HepG2 (cell line): Measurements from ENCODE around the gene CACNA1G. TPM values are rescaled to one million over a fixed set of nuclear protein-coding genes. Genes with fewer than 3 reads are reported as not detected.
A peak's percentile ranks its signal among the peaks of the same experiment; 100 is the strongest.

ENCODE experiments used
- CTCF ChIP-seq: sonication (generic); formaldehyde crosslinking; IDR thresholded peaks from 2 replicates; pipeline ENCODE4 v1.5.0; 2020; ENCODE audit warnings: mild to moderate bottlenecking, missing genetic modification reagents, moderate library complexity
- DMTF1 ChIP-seq: sonication (generic); formaldehyde crosslinking; IDR thresholded peaks from 2 replicates; pipeline ENCODE4 v1.4.0; 2020; ENCODE audit warnings: mild to moderate bottlenecking, missing genetic modification reagents
- DR1 ChIP-seq: sonication (generic); formaldehyde crosslinking; IDR thresholded peaks from 2 replicates; pipeline ENCODE4 v1.8.0; 2021; ENCODE audit warnings: mild to moderate bottlenecking, missing genetic modification reagents, inconsistent platforms
- E2F1 ChIP-seq: sonication (generic); formaldehyde crosslinking; IDR thresholded peaks from 2 replicates; pipeline ENCODE4 v1.5.0; 2020; ENCODE audit warnings: missing genetic modification reagents
- EZH2 ChIP-seq: conservative IDR thresholded peaks from 2 replicates; pipeline ENCODE4 v1.6.1; 2012; ENCODE audit warnings: mild to moderate bottlenecking, low read depth, low read length, moderate library complexity
- MAZ ChIP-seq, 2 experiments: sonication (generic) in 1 of 2; formaldehyde crosslinking in 1 of 2; IDR thresholded peaks; 2 replicates each; pipeline versions ENCODE4 v1.5.0 to v1.6.1; 2012 to 2020; ENCODE audit warnings: low read depth in 2 of 2, mild to moderate bottlenecking in 2 of 2, borderline replicate concordance in 1 of 2, improper control_type of control experiment in 1 of 2, low read length in 1 of 2, missing genetic modification reagents in 1 of 2, moderate library complexity in 1 of 2
- MXD3 ChIP-seq: IDR thresholded peaks from 2 replicates; pipeline ENCODE4 v1.6.1; 2016; ENCODE audit warnings: mild to moderate bottlenecking, missing biosample characterization, missing genetic modification reagents
- RXRA ChIP-seq: sonication (generic); formaldehyde crosslinking; IDR thresholded peaks from 2 replicates; pipeline ENCODE4 v1.5.1; 2020; ENCODE audit warnings: missing genetic modification reagents
- SMC3 ChIP-seq: IDR thresholded peaks from 2 replicates; pipeline ENCODE4 v1.6.1; 2011; ENCODE audit warnings: low read length, improper control_type of control experiment
- TERF1 ChIP-seq: sonication (generic); formaldehyde crosslinking; IDR thresholded peaks from 2 replicates; pipeline ENCODE4 v1.8.0; 2022; ENCODE audit warnings: mild to moderate bottlenecking, missing genetic modification reagents, moderate library complexity
- U2AF2 ChIP-seq: fragments of 200-400 bp; formaldehyde crosslinking; IDR thresholded peaks from 2 replicates; pipeline ENCODE4 v1.6.1; 2017; ENCODE audit warnings: low read depth, mild to moderate bottlenecking, low read length
- ZNF333 ChIP-seq: sonication (generic); formaldehyde crosslinking; IDR thresholded peaks from 2 replicates; pipeline ENCODE4 v1.4.0; 2020; ENCODE audit warnings: mild to moderate bottlenecking, missing genetic modification reagents, borderline replicate concordance
- ZNF768 ChIP-seq: sonication (generic); formaldehyde crosslinking; IDR thresholded peaks from 2 replicates; pipeline ENCODE4 v1.4.0; 2020; ENCODE audit warnings: missing genetic modification reagents
- polyA plus RNA-seq, 8 experiments: library from polyadenylated mRNA; depleted of rRNA in 3 of 8; stranded (reverse) in 7 of 8; unstranded in 1 of 8; fragments of >200 nt; fragmentation: Illumina TruSeq in 4 of 8; extraction: Trizol in 4 of 8; gene quantifications; 2 replicates each; pipeline versions ENCODE4 v1.2.1 to v1.2.3, GENCODE V29; 2011 to 2016; ENCODE audit warnings: low read depth in 4 of 8, missing spikeins in 1 of 8, mixed read lengths in 1 of 8; ENCODE audit not compliant: insufficient read depth in 1 of 8
- total RNA-seq, 5 experiments: library from RNA; depleted of rRNA; stranded (reverse); fragments of >200 nt; fragmentation: Illumina TruSeq; extraction: Trizol; gene quantifications; 2 replicates each; pipeline ENCODE4 v1.2.3, GENCODE V29; 2016; ENCODE audit warnings: low read depth in 1 of 5
- TF ChIP-seq, protein P1 (sequence below): sonication (generic); formaldehyde crosslinking; IDR thresholded peaks from 2 replicates; pipeline ENCODE4 v1.4.0; 2020; ENCODE audit warnings: mild to moderate bottlenecking, missing genetic modification reagents
- TF ChIP-seq, protein P2 (sequence below): sonication (generic); formaldehyde crosslinking; IDR thresholded peaks from 2 replicates; pipeline ENCODE4 v1.4.0; 2020; ENCODE audit warnings: low read depth, missing genetic modification reagents

The CACNA1G gene
- total and polyA plus RNA-seq, 2 of the 13 experiments (the other 11 are each of a cell fraction or from before 2014, with no cell fraction given) = 0.02 TPM; not detected in 1

GRCh38 chr17:50596191-50597037 is 35.9 kb downstream of the CACNA1G start (continued):
- peak; percentile 48; the same call in 1 of the 2 replicates for TF ChIP-seq MXD3 (CRISPR knock-in tag)
- TF ChIP-seq, protein P1, sequence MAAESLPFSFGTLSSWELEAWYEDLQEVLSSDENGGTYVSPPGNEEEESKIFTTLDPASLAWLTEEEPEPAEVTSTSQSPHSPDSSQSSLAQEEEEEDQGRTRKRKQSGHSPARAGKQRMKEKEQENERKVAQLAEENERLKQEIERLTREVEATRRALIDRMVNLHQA (CRISPR knock-in tag) = no peak
- no peak for TF ChIP-seq E2F1
- peak; percentile 67 for TF ChIP-seq CTCF (CRISPR knock-in tag)
- 0 out of 2 replicates have a peak, but pooled peaks have one; percentile 39 for TF ChIP-seq DR1 (CRISPR knock-in tag)
- TF ChIP-seq SMC3 = peak; percentile 25; the same call in 1 of the 2 replicates
- TF ChIP-seq RXRA (CRISPR knock-in tag) = 0 out of 2 replicates have a peak, but pooled peaks have one; percentile 20
- TF ChIP-seq TERF1 (CRISPR knock-in tag) = no peak
- TF ChIP-seq ZNF333 (CRISPR knock-in tag) = no peak
- TF ChIP-seq ZNF768 (CRISPR knock-in tag) = peak; percentile 30; the same call in 1 of the 2 replicates
- no peak for TF ChIP-seq DMTF1 (CRISPR knock-in tag)
- 0 out of 2 replicates have a peak, but pooled peaks have one; percentile 19 for TF ChIP-seq MAZ (IDR thresholded peaks at IDR 0.05; ENCODE audit: borderline replicate concordance, low read depth, low read length)
- TF ChIP-seq MAZ (CRISPR knock-in tag; IDR thresholded peaks at IDR 0.05; ENCODE audit: low read depth) = no peak
- TF ChIP-seq EZH2 = peak; percentile 93
- TF ChIP-seq U2AF2 = no peak
- TF ChIP-seq, protein P2, sequence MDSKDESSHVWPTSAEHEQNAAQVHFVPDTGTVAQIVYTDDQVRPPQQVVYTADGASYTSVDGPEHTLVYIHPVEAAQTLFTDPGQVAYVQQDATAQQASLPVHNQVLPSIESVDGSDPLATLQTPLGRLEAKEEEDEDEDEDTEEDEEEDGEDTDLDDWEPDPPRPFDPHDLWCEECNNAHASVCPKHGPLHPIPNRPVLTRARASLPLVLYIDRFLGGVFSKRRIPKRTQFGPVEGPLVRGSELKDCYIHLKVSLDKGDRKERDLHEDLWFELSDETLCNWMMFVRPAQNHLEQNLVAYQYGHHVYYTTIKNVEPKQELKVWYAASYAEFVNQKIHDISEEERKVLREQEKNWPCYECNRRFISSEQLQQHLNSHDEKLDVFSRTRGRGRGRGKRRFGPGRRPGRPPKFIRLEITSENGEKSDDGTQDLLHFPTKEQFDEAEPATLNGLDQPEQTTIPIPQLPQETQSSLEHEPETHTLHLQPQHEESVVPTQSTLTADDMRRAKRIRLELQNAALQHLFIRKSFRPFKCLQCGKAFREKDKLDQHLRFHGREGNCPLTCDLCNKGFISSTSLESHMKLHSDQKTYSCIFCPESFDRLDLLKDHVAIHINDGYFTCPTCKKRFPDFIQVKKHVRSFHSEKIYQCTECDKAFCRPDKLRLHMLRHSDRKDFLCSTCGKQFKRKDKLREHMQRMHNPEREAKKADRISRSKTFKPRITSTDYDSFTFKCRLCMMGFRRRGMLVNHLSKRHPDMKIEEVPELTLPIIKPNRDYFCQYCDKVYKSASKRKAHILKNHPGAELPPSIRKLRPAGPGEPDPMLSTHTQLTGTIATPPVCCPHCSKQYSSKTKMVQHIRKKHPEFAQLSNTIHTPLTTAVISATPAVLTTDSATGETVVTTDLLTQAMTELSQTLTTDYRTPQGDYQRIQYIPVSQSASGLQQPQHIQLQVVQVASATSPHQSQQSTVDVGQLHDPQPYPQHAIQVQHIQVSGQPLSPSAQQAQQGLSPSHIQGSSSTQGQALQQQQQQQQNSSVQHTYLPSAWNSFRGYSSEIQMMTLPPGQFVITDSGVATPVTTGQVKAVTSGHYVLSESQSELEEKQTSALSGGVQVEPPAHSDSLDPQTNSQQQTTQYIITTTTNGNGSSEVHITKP (CRISPR knock-in tag) = no peak
